ENCODE measurements around the gene RNU6-9.
A peak's percentile ranks its signal among the peaks of the same experiment; 100 is the strongest.

Gene RNU6-9

DNA sequence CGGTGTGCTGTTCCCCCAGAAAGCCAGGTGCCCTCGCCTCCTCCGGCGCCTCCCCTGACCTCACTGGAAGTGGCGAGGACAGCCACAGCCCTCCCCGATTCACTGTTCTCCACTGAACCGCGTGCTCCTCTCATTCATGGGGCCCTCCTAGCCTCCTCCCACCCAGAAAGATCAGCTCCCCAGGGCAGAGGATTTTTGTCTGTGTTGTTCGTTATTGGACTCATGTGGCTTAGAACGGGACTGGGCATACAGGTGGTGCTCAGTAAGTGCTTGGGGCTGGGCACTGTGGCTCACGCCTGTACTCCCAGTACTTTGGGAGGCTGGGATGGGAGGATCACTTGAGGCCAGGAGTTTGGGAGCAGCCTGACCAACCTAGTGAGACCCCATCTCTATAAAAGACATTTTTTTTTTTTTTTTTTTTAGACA, 48.7 kb upstream of the RNU6-9 start (continued):
- TF ChIP-seq KLF1 (tag by site-specific recombination; IDR thresholded peaks at IDR 0.05) (peak; percentile 78), ZNF19 (tag by site-specific recombination; IDR thresholded peaks at IDR 0.05; ENCODE audit: low read depth) (no peak), ZFHX2 (tag by site-specific recombination; conservative IDR thresholded peaks at IDR 0.05) (0 out of 2 replicates have a peak, but pooled peaks have one; percentile 20), TCF7L2 (IDR thresholded peaks at IDR 0.05; ENCODE audit: borderline replicate concordance, low read depth, low read length) (no peak), ZBTB17 (tag by site-specific recombination; IDR thresholded peaks at IDR 0.05) (no peak), ZNF830 (tag by site-specific recombination; IDR thresholded peaks at IDR 0.05; ENCODE audit: low read depth) (no peak), GLIS1 (tag by site-specific recombination; IDR thresholded peaks at IDR 0.05) (peak; percentile 43; the same call in 1 of the 2 replicates), ZNF785 (tag by site-specific recombination; IDR thresholded peaks at IDR 0.05) (no peak), ZNF16 (tag by site-specific recombination; IDR thresholded peaks at IDR 0.05; ENCODE audit: low read depth) (no peak), ZNF626 (tag by site-specific recombination; IDR thresholded peaks at IDR 0.05) (no peak), ZNF555 (tag by site-specific recombination; conservative IDR thresholded peaks at IDR 0.05) (no peak), WT1 (tag by site-specific recombination; IDR thresholded peaks at IDR 0.05) (peak; percentile 23; the same call in 1 of the 2 replicates)
- TF ChIP-seq, protein P1, sequence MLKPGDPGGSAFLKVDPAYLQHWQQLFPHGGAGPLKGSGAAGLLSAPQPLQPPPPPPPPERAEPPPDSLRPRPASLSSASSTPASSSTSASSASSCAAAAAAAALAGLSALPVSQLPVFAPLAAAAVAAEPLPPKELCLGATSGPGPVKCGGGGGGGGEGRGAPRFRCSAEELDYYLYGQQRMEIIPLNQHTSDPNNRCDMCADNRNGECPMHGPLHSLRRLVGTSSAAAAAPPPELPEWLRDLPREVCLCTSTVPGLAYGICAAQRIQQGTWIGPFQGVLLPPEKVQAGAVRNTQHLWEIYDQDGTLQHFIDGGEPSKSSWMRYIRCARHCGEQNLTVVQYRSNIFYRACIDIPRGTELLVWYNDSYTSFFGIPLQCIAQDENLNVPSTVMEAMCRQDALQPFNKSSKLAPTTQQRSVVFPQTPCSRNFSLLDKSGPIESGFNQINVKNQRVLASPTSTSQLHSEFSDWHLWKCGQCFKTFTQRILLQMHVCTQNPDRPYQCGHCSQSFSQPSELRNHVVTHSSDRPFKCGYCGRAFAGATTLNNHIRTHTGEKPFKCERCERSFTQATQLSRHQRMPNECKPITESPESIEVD (tag by site-specific recombination; IDR thresholded peaks at IDR 0.05): no peak
- TF ChIP-seq, protein P2, sequence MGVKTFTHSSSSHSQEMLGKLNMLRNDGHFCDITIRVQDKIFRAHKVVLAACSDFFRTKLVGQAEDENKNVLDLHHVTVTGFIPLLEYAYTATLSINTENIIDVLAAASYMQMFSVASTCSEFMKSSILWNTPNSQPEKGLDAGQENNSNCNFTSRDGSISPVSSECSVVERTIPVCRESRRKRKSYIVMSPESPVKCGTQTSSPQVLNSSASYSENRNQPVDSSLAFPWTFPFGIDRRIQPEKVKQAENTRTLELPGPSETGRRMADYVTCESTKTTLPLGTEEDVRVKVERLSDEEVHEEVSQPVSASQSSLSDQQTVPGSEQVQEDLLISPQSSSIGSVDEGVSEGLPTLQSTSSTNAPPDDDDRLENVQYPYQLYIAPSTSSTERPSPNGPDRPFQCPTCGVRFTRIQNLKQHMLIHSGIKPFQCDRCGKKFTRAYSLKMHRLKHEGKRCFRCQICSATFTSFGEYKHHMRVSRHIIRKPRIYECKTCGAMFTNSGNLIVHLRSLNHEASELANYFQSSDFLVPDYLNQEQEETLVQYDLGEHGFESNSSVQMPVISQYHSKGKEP (tag by site-specific recombination; IDR thresholded peaks at IDR 0.05): no peak
- TF ChIP-seq, protein P3, sequence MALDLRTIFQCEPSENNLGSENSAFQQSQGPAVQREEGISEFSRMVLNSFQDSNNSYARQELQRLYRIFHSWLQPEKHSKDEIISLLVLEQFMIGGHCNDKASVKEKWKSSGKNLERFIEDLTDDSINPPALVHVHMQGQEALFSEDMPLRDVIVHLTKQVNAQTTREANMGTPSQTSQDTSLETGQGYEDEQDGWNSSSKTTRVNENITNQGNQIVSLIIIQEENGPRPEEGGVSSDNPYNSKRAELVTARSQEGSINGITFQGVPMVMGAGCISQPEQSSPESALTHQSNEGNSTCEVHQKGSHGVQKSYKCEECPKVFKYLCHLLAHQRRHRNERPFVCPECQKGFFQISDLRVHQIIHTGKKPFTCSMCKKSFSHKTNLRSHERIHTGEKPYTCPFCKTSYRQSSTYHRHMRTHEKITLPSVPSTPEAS (tag by site-specific recombination; IDR thresholded peaks at IDR 0.05): no peak
- TF ChIP-seq, protein P4, sequence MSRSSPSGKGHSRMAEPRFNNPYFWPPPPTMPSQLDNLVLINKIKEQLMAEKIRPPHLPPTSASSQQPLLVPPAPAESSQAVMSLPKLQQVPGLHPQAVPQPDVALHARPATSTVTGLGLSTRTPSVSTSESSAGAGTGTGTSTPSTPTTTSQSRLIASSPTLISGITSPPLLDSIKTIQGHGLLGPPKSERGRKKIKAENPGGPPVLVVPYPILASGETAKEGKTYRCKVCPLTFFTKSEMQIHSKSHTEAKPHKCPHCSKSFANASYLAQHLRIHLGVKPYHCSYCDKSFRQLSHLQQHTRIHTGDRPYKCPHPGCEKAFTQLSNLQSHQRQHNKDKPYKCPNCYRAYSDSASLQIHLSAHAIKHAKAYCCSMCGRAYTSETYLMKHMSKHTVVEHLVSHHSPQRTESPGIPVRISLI (tag by site-specific recombination; IDR thresholded peaks at IDR 0.05): peak; percentile 39; the same call in 1 of the 2 replicates

DNA sequence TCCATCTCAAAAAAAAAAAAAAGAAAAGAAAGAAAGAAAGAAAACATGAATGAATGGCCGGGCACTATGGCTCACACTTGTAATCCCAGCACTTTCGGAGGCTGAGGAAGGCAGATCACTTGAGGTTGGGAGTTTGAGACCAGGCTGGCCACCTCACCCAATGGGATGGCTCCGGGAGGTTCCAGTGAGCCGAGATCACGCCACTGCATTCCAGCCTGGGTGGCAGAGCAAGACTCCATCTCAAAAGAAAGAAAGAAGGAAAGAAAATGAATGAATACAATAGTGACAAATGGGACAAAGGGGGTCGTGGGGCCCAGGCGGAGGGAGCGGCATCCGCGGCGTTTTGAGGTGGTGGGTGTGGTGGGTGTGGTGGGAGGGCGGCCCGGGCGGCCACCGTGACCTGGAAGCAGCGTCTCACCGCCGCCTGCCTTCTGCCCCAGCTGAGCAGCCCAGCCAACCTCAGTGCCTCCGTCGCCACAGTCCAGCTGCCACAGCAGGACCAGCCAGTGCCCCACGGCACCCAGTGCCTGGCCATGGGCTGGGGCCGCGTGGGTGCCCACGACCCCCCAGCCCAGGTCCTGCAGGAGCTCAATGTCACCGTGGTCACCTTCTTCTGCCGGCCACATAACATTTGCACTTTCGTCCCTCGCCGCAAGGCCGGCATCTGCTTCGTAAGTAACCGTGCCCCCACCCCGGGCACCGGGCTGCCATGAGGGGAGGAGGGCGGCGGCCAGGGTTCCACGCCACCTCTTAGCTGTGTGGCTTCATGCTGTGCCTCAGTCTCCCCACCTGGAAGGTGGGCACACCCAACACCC, 47.4 kb upstream of the RNU6-9 start:
- no peak overlapping the region for H3K4me3 ChIP-seq (ENCODE audit: low read depth, low read length)
- CTCF ChIA-PET: interaction anchor here (0.8 to 1.0 kb wide), 3 partner anchors 18 to 75 kb away, joined by 3 to 5 read pairs (median 4); partner anchors contain the start of genes MED16 and RNU6-9
- no peaks in the 10 kb centered on the region for H3K9me3 ChIP-seq (ENCODE audit: control insufficient read depth, insufficient read depth, low read depth, low read length)
- no peaks in the 10 kb centered on the region for H3K36me3 ChIP-seq (ENCODE audit: control insufficient read depth in 2 of 2, insufficient read depth in 1 of 2, low read length in 2 of 2)
- POLR2A ChIA-PET: no interaction called here
- H3K4me1 ChIP-seq (ENCODE audit: control insufficient read depth, insufficient read depth, low read length): no peaks in the 10 kb centered on the region; the same call in 1 of the 2 replicates
- no peak overlapping the region for H3K27ac ChIP-seq (ENCODE audit: extremely low read depth, low read depth, low read length)
- TF ChIP-seq ZNF555 (tag by site-specific recombination; conservative IDR thresholded peaks at IDR 0.05): no peak
- no peak for TF ChIP-seq MZF1 (tag by site-specific recombination; IDR thresholded peaks at IDR 0.05; ENCODE audit: borderline replicate concordance)
- TF ChIP-seq ZNF548 (tag by site-specific recombination; IDR thresholded peaks at IDR 0.05): no peak
- peak; percentile 88 for TF ChIP-seq KLF1 (tag by site-specific recombination; IDR thresholded peaks at IDR 0.05)
- TF ChIP-seq, protein P5, sequence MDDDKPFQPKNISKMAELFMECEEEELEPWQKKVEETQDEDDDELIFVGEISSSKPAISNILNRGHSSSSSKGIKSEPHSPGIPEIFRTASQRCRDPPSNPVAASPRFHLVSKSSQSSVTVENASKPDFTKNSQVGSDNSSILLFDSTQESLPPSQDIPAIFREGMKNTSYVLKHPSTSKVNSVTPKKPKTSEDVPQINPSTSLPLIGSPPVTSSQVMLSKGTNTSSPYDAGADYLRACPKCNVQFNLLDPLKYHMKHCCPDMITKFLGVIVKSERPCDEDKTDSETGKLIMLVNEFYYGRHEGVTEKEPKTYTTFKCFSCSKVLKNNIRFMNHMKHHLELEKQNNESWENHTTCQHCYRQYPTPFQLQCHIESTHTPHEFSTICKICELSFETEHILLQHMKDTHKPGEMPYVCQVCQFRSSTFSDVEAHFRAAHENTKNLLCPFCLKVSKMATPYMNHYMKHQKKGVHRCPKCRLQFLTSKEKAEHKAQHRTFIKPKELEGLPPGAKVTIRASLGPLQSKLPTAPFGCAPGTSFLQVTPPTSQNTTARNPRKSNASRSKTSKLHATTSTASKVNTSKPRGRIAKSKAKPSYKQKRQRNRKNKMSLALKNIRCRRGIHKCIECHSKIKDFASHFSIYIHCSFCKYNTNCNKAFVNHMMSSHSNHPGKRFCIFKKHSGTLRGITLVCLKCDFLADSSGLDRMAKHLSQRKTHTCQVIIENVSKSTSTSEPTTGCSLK (tag by site-specific recombination; IDR thresholded peaks at IDR 0.05): no peak
- peak; percentile 70; the same call in 1 of the 2 replicates for TF ChIP-seq ZNF600 (tag by site-specific recombination; IDR thresholded peaks at IDR 0.05)
- TF ChIP-seq, protein P6, sequence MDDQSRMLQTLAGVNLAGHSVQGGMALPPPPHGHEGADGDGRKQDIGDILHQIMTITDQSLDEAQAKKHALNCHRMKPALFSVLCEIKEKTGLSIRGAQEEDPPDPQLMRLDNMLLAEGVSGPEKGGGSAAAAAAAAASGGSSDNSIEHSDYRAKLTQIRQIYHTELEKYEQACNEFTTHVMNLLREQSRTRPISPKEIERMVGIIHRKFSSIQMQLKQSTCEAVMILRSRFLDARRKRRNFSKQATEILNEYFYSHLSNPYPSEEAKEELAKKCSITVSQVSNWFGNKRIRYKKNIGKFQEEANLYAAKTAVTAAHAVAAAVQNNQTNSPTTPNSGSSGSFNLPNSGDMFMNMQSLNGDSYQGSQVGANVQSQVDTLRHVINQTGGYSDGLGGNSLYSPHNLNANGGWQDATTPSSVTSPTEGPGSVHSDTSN (CRISPR knock-in tag; IDR thresholded peaks at IDR 0.05): no peak
- TF ChIP-seq, protein P7, sequence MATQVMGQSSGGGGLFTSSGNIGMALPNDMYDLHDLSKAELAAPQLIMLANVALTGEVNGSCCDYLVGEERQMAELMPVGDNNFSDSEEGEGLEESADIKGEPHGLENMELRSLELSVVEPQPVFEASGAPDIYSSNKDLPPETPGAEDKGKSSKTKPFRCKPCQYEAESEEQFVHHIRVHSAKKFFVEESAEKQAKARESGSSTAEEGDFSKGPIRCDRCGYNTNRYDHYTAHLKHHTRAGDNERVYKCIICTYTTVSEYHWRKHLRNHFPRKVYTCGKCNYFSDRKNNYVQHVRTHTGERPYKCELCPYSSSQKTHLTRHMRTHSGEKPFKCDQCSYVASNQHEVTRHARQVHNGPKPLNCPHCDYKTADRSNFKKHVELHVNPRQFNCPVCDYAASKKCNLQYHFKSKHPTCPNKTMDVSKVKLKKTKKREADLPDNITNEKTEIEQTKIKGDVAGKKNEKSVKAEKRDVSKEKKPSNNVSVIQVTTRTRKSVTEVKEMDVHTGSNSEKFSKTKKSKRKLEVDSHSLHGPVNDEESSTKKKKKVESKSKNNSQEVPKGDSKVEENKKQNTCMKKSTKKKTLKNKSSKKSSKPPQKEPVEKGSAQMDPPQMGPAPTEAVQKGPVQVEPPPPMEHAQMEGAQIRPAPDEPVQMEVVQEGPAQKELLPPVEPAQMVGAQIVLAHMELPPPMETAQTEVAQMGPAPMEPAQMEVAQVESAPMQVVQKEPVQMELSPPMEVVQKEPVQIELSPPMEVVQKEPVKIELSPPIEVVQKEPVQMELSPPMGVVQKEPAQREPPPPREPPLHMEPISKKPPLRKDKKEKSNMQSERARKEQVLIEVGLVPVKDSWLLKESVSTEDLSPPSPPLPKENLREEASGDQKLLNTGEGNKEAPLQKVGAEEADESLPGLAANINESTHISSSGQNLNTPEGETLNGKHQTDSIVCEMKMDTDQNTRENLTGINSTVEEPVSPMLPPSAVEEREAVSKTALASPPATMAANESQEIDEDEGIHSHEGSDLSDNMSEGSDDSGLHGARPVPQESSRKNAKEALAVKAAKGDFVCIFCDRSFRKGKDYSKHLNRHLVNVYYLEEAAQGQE (tag by site-specific recombination; IDR thresholded peaks at IDR 0.05): no peak
